Stimulated activated CD4-positive, alpha-beta T cell treated with anti-CD3 and anti-CD28 coated beads, TNF-alpha, amount 100 ng/mL, for 1 hour (primary cell): Measurements from ENCODE around the gene ZNF414.

Experiments used
- DNase-seq, 3 donors: peaks; one replicate each; pipeline ENCODE4 v3.0.0-alpha.2; 2020; ENCODE audit warnings: low read depth in 3 of 3, low spot score in 1 of 3

Gene ZNF414

GRCh38 chr19:8491574-8491973 lies 22.4 kb downstream of the ZNF414 start:
- no peak for DNase-seq

DNA sequence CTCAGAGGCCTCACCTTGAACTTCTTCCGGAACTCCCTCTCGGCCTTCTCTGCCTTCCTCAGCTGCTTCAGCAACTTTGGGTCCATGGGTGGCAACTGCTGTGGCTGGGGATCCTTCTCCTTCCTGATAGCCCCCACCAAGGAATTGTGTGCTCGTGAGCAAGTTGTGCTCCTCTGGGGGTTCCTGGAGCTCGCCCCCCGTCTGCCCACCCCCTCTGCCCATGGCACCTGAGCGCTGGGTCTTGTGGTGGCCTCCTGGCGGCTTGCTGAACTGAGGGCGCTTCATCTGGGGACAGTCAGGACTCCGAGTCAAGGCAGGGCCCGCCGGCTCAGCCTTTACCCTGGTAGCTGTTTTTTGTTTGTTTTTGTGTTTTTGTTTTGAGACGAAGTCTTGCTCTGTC lies 23.1 kb downstream of the ZNF414 start:
- no peak for DNase-seq

DNA sequence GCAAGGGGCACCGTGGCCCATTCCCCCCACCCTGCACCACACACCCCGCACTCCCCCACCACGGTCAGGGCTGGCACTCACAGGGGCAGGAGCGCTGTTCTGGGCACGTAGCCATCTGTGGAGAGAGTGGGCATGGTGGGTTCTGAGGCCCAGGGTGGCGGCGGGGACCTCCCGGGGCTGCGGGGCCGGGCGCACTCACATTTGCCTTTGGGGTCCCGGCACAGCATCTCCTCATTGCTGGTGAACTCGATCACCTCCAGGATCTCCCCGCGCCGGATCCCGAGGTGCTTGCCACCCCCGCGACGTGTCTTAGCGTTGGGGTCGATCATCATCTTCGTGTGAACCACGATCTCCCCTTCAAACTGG lies 23.6 kb downstream of the ZNF414 start:
- DNase-seq = no peak

GRCh38 chr19:8489561-8490394 lies 24.2 kb downstream of the ZNF414 start:
- no peak for DNase-seq

DNA sequence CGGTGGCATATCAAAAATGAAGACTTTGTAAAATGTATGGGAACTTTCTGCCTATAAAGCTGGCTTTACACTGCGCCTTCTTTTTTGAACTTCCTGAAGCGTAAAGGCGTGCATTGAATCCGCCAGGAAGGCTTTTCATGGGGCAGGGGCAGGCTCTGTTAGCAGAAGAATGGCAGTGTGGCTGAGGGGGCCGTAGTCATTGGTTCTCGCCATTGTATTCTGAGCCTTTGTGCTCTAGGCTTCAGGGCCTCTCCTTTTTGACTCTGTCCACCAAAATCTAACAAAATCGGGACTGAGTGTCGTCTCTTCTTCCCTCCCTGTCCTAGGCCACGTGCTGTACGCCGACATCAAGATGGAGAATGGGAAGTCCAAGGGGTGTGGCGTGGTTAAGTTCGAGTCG lies 25.6 kb downstream of the ZNF414 start:
- DNase-seq = no peak

- peak in 1 of 3 donors; percentile 28 for DNase-seq
Observed at GRCh38 chr19:8487137-8487851, 26.7 kb downstream of the ZNF414 start.

GRCh38 chr19:8486661-8487136 lies 27.3 kb downstream of the ZNF414 start:
- DNase-seq = no peak

DNA sequence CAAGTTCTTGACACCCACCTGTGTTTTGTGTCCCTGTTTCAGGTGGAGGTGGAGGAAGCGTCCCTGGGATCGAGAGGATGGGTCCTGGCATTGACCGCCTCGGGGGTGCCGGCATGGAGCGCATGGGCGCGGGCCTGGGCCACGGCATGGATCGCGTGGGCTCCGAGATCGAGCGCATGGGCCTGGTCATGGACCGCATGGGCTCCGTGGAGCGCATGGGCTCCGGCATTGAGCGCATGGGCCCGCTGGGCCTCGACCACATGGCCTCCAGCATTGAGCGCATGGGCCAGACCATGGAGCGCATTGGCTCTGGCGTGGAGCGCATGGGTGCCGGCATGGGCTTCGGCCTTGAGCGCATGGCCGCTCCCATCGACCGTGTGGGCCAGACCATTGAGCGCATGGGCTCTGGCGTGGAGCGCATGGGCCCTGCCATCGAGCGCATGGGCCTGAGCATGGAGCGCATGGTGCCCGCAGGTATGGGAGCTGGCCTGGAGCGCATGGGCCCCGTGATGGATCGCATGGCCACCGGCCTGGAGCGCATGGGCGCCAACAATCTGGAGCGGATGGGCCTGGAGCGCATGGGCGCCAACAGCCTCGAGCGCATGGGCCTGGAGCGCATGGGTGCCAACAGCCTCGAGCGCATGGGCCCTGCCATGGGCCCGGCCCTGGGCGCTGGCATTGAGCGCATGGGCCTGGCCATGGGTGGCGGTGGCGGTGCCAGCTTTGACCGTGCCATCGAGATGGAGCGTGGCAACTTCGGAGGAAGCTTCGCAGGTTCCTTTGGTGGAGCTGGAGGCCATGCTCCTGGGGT lies 28.2 kb downstream of the ZNF414 start:
- no peak for DNase-seq

DNA sequence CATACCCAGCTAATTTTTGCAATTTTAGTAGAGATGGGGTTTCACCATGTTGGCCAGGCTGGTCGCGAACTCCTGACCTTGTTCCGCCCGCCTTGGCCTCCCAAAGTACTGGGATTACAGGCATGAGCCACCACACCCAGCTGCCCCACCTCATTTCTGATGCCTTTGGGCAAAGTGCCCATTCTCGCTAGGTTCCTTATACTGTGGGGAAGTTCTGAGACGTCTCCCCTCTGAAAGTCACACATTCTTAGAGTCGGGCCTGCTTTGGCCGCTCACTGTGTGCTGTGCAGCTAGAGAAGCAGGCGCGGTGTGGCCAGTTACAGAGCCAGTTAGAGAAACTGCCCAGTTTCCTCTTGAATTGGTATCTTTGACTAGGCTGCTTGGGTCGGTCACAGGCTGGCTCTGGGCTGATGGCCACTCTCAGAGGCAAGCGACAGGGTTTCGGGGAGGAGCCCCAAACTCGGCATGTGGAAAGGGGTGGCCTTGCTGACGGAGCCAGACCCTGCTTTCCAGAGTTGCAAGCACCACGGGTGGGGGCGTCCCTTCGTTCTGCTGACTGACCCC lies 29.6 kb downstream of the ZNF414 start:
- DNase-seq = no peak

GRCh38 chr19:8483165-8483564 lies 30.8 kb downstream of the ZNF414 start:
- DNase-seq = no peak

GRCh38 chr19:8482696-8483095 lies 31.3 kb downstream of the ZNF414 start:
- no peak for DNase-seq

DNA sequence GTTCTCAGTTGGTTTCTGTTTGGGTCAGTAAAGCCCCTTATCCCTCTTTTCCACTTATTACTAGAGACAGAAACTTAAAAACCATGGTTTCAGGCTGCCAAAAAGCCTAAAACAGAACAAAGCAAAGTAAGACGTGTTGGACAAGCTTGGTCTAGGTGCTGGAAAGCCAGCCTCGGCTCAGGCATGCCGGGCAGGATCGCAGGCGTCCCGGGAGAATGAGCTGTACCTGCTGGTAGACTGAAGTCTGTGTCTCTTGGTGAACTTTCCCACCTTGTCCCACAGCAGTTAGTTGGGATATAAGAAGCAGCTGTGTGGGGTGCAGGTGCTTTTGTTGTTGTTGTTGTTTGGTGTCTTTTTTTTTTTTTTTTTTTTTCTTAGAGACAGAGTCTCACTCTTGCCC lies 32.4 kb downstream of the ZNF414 start:
- no peak for DNase-seq

GRCh38 chr19:8481201-8481600 lies 32.8 kb downstream of the ZNF414 start:
- DNase-seq = no peak

- no peak for DNase-seq
Observed at GRCh38 chr19:8478598-8478997, 35.4 kb downstream of the ZNF414 start.

GRCh38 chr19:8477889-8478288 lies 36.1 kb downstream of the ZNF414 start:
- no peak for DNase-seq

DNA sequence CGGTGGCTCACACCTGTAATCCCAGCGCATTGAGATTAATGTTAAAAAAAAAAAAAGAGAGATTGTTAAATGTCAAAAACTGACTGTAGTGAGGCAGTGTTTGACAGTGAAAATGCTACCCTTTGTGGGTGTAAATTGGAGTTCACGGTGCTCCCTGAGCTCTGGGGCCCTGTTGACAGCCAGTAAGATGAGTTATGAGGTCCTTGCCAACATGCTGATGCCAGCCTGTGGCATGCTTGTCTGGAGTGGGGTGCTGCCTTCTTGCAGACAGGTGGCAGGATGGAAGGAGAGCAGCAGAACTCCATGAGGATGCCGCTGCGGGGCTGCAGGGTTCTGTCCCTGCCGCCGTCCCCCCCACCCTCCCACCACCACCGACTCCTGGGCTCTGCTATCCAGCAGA lies 37.4 kb downstream of the ZNF414 start:
- DNase-seq = no peak

DNA sequence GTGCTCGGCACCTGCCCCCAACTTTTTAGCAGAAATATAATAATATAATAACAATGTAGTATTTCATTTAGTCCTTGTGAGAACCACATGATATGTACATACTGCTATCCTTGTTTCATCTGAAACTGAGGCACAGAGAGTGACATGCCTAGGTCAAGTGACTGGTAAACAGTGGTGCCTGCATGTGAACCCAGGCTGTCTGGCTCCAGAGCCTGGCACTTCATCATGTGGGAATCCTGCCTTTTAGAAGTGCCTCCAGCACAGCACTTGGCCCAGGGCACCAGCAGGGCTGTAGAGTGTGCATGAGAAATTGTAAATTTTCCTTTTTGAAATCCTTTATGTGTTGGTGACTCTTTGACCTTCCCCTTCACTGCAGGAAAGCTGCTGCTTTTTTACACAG lies 39.0 kb downstream of the ZNF414 start:
- DNase-seq = no peak

- DNase-seq = no peak
Observed at GRCh38 chr19:8473648-8474476, 40.1 kb downstream of the ZNF414 start.

DNA sequence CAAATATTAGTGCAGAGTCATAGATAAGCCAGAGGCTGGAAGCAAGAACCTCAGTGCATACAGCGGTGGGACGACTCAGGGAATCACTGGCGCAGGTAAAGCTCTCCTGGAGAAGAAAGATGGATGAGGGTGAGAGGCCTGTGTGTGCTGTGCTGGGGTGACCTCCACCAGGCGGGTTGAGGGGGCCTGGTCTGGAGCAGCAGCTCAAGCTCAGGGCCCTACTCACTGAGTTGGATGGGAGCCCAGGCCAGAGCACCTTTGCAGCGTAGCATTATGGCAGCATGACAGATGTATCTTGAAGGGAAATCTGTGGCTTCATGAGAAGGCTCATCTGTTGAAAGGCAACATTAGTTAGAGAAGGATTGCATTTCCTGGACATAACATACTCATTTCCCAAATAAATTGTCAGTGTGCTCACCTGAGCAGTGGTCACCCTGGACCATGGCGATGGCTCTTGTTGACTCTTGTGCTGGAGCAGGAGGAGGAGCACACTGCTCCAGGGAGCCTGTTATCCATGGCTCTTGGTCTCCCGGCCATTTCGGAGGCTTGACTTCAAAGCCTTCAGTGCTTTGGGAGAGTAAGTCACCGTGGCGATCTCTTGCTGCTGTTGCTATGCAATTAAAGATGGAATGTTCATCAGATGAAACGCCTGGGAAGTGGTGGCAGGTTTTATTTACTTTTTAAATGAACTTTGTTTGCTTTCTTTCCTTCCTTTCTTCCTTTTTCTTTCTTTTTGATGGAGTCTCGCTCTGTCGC lies 44.2 kb downstream of the ZNF414 start:
- no peak for DNase-seq
